Measurements from ENCODE around the gene GUCD1.

GRCh38 chr22:24584871-24585411 is 30.0 kb upstream of the GUCD1 start:
- TF ChIP-seq CTCF (IDR thresholded peaks at IDR 0.05) (no peak), POLR2A (IDR thresholded peaks at IDR 0.05) (no peak)
